HG03565 (cell line): ENCODE measurements around the gene EDN2.

Experiments
- ATAC-seq: cut with Tn5 transposase; IDR thresholded peaks from one replicate; pipeline ENCODE4 v1.9.1; 2021; ENCODE audit warnings: mild to moderate bottlenecking, moderate library complexity; ENCODE audit not compliant: unreplicated experiment

EDN2 gene

GRCh38 chr1:41468122-41468762 is 16.2 kb downstream of the EDN2 start:
- no peak for ATAC-seq

- no peak for ATAC-seq
Observed at GRCh38 chr1:41467673-41468072, 16.8 kb downstream of the EDN2 start.

GRCh38 chr1:41466146-41466545 is 18.3 kb downstream of the EDN2 start:
- no peak for ATAC-seq

- ATAC-seq = no peak
Observed at GRCh38 chr1:41465741-41466140, 18.7 kb downstream of the EDN2 start.

GRCh38 chr1:41464885-41465284 is 19.6 kb downstream of the EDN2 start:
- ATAC-seq = no peak

GRCh38 chr1:41463516-41463915 is 21.0 kb downstream of the EDN2 start:
- no peak for ATAC-seq

- no peak for ATAC-seq
Observed at GRCh38 chr1:41462680-41463004, 21.8 kb downstream of the EDN2 start.

- ATAC-seq = no peak
Observed at GRCh38 chr1:41461790-41462679, 22.4 kb downstream of the EDN2 start.

- no peak for ATAC-seq
Observed at GRCh38 chr1:41456847-41457540, 27.5 kb downstream of the EDN2 start.

GRCh38 chr1:41455479-41456332 is 28.8 kb downstream of the EDN2 start:
- ATAC-seq = no peak

- ATAC-seq = no peak
Observed at GRCh38 chr1:41454406-41454805, 30.1 kb downstream of the EDN2 start.

GRCh38 chr1:41452704-41453290 is 31.7 kb downstream of the EDN2 start:
- ATAC-seq = no peak

GRCh38 chr1:41450747-41451285 is 33.7 kb downstream of the EDN2 start:
- no peak for ATAC-seq

GRCh38 chr1:41449326-41449921 is 35.1 kb downstream of the EDN2 start:
- ATAC-seq = no peak

- ATAC-seq = no peak
Observed at GRCh38 chr1:41448821-41449220, 35.7 kb downstream of the EDN2 start.

- no peak for ATAC-seq
Observed at GRCh38 chr1:41447995-41448770, 36.3 kb downstream of the EDN2 start.

GRCh38 chr1:41446851-41447610 is 37.5 kb downstream of the EDN2 start:
- ATAC-seq = no peak

- ATAC-seq = no peak
Observed at GRCh38 chr1:41444785-41445184, 39.7 kb downstream of the EDN2 start.
